ENCODE data around the gene MARCOL. TPM values are rescaled to one million over a fixed set of nuclear protein-coding genes. Genes with fewer than 3 reads are reported as not detected.

The MARCOL gene
- polyA plus RNA-seq, 1 of the 3 experiments (the other 2 are of a cell fraction): not detected

- Histone ChIP-seq H3K4me3 (ENCODE audit: low read depth in 2 of 2, low read length in 1 of 2) (no peak overlapping the region), H3K27ac (ENCODE audit: low read depth in 2 of 2, low read length in 1 of 2) (no peak overlapping the region), H3K27me3 (ENCODE audit: insufficient read depth) (no peaks in the 10 kb centered on the region), H3K9me3 (no peaks in the 10 kb centered on the region), H4K20me1 (ENCODE audit: insufficient read depth) (no peaks in the 10 kb centered on the region), H3K9ac (no peak overlapping the region), H3K9me2 (no peaks in the 10 kb centered on the region), H2AFZ (ENCODE audit: low read depth) (no peak overlapping the region), H3K4me2 (no peak overlapping the region), H3K4me1 (ENCODE audit: control insufficient read depth in 1 of 2, insufficient read depth in 2 of 2, low read depth in 1 of 2, low read length in 1 of 2) (no peaks in the 10 kb centered on the region), H3K79me2 (ENCODE audit: insufficient read depth) (no peaks in the 10 kb centered on the region), H3F3A (replicated peaks; ENCODE audit: insufficient read depth) (no peaks in the 10 kb centered on the region), H3K36me3 (replicated peaks in 1 of 2; ENCODE audit: control insufficient read depth in 1 of 2, insufficient read depth in 2 of 2, low read length in 1 of 2) (no peaks in the 10 kb centered on the region)
- ChIA-PET POLR2A (no interaction called here), CTCF (interaction anchor here (0.5 to 1.4 kb wide), 4 partner anchors 82 to 825 kb away, joined by 3 to 5 read pairs (median 3); no protein-coding TSS in a partner anchor)
- TF ChIP-seq, protein P1, sequence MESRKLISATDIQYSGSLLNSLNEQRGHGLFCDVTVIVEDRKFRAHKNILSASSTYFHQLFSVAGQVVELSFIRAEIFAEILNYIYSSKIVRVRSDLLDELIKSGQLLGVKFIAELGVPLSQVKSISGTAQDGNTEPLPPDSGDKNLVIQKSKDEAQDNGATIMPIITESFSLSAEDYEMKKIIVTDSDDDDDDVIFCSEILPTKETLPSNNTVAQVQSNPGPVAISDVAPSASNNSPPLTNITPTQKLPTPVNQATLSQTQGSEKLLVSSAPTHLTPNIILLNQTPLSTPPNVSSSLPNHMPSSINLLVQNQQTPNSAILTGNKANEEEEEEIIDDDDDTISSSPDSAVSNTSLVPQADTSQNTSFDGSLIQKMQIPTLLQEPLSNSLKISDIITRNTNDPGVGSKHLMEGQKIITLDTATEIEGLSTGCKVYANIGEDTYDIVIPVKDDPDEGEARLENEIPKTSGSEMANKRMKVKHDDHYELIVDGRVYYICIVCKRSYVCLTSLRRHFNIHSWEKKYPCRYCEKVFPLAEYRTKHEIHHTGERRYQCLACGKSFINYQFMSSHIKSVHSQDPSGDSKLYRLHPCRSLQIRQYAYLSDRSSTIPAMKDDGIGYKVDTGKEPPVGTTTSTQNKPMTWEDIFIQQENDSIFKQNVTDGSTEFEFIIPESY (IDR thresholded peaks at IDR 0.05; ENCODE audit: borderline replicate concordance, low read depth): no peak
- TF ChIP-seq EZH2phosphoT487 (IDR thresholded peaks at IDR 0.05; ENCODE audit: borderline replicate concordance, low read depth) (no peak), GATA2 (CRISPR knock-in tag; IDR thresholded peaks at IDR 0.05) (no peak), MAX (IDR thresholded peaks at IDR 0.05; ENCODE audit: low read depth) (no peak), TEAD4 (IDR thresholded peaks at IDR 0.05; ENCODE audit: borderline replicate concordance, insufficient read depth) (no peak), TCF12 (IDR thresholded peaks at IDR 0.05) (no peak), RFX5 (IDR thresholded peaks at IDR 0.05; ENCODE audit: low read length) (no peak), GABPA (IDR thresholded peaks at IDR 0.05; ENCODE audit: low read depth) (no peak), MEF2A (IDR thresholded peaks at IDR 0.05; ENCODE audit: borderline replicate concordance, low read depth) (no peak), JUND (IDR thresholded peaks at IDR 0.05) (no peak), SMC3 (IDR thresholded peaks at IDR 0.05; ENCODE audit: low read depth, low read length) (no peak), RAD21 (IDR thresholded peaks at IDR 0.05; ENCODE audit: low read length) (no peak)
- TF ChIP-seq, protein P2, sequence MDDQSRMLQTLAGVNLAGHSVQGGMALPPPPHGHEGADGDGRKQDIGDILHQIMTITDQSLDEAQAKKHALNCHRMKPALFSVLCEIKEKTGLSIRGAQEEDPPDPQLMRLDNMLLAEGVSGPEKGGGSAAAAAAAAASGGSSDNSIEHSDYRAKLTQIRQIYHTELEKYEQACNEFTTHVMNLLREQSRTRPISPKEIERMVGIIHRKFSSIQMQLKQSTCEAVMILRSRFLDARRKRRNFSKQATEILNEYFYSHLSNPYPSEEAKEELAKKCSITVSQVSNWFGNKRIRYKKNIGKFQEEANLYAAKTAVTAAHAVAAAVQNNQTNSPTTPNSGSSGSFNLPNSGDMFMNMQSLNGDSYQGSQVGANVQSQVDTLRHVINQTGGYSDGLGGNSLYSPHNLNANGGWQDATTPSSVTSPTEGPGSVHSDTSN (IDR thresholded peaks at IDR 0.05): no peak
- no peak for DNase-seq
- WGBS (ENCODE audit: low lambda C conversion rate): 10% methylated on average over 3 of the region's 3 CpGs
These were observed 29.1 kb upstream of the MARCOL start for GRCh38 chr5:148209151-148209770.

GRCh38 chr5:148214665-148215185 lies 23.6 kb upstream of the MARCOL start:
- Histone ChIP-seq H3K9ac (no peak overlapping the region), H3K4me2 (no peak overlapping the region), H3K4me1 (ENCODE audit: control insufficient read depth in 1 of 2, insufficient read depth in 2 of 2, low read depth in 1 of 2, low read length in 1 of 2) (no peaks in the 10 kb centered on the region), H3K27me3 (ENCODE audit: insufficient read depth) (no peaks in the 10 kb centered on the region), H4K20me1 (ENCODE audit: insufficient read depth) (no peaks in the 10 kb centered on the region), H3K9me2 (no peaks in the 10 kb centered on the region), H3K79me2 (ENCODE audit: insufficient read depth) (no peaks in the 10 kb centered on the region), H3F3A (replicated peaks; ENCODE audit: insufficient read depth) (no peaks in the 10 kb centered on the region), H3K27ac (ENCODE audit: low read depth in 2 of 2, low read length in 1 of 2) (no peak overlapping the region), H3K9me3 (no peaks in the 10 kb centered on the region), H3K4me3 (ENCODE audit: low read depth in 2 of 2, low read length in 1 of 2) (no peak overlapping the region), H3K36me3 (replicated peaks in 1 of 2; ENCODE audit: control insufficient read depth in 1 of 2, insufficient read depth in 2 of 2, low read length in 1 of 2) (no peaks in the 10 kb centered on the region), H2AFZ (ENCODE audit: low read depth) (no peak overlapping the region)
- ChIA-PET POLR2A (no interaction called here), CTCF (no interaction called here)
- no peak for DNase-seq
- 19% methylated on average over 1 of the region's 1 CpG for WGBS (ENCODE audit: low lambda C conversion rate)
- no peak for TF ChIP-seq POLR2AphosphoS5 (IDR thresholded peaks at IDR 0.05; ENCODE audit: low read depth, low read length)
- no peak for TF ChIP-seq ELF1 (IDR thresholded peaks at IDR 0.05)
- TF ChIP-seq FOSL2 (IDR thresholded peaks at IDR 0.05; ENCODE audit: borderline replicate concordance, low read depth): no peak
- no peak for TF ChIP-seq SIN3A (IDR thresholded peaks at IDR 0.05; ENCODE audit: borderline replicate concordance, low read depth, low read length)
- no peak for TF ChIP-seq IRF3 (IDR thresholded peaks at IDR 0.05; ENCODE audit: low read depth, low read length)
- no peak for TF ChIP-seq TEAD4 (IDR thresholded peaks at IDR 0.05; ENCODE audit: borderline replicate concordance, insufficient read depth)
- TF ChIP-seq NRF1 (IDR thresholded peaks at IDR 0.05; ENCODE audit: low read depth, low read length): no peak
- TF ChIP-seq MXI1 (IDR thresholded peaks at IDR 0.05; ENCODE audit: low read depth, low read length): no peak
- TF ChIP-seq MAX (IDR thresholded peaks at IDR 0.05; ENCODE audit: low read depth): no peak
- TF ChIP-seq, protein P3, sequence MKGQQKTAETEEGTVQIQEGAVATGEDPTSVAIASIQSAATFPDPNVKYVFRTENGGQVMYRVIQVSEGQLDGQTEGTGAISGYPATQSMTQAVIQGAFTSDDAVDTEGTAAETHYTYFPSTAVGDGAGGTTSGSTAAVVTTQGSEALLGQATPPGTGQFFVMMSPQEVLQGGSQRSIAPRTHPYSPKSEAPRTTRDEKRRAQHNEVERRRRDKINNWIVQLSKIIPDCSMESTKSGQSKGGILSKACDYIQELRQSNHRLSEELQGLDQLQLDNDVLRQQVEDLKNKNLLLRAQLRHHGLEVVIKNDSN (IDR thresholded peaks at IDR 0.05; ENCODE audit: borderline replicate concordance, low read depth): no peak
- no peak for TF ChIP-seq RXRA (IDR thresholded peaks at IDR 0.05; ENCODE audit: borderline replicate concordance, low read depth)
- no peak for TF ChIP-seq FOXJ3 (CRISPR knock-in tag; IDR thresholded peaks at IDR 0.05)
- TF ChIP-seq GABPA (IDR thresholded peaks at IDR 0.05; ENCODE audit: low read depth): no peak
